Measurements from ENCODE around the gene COL6A2.

DNA sequence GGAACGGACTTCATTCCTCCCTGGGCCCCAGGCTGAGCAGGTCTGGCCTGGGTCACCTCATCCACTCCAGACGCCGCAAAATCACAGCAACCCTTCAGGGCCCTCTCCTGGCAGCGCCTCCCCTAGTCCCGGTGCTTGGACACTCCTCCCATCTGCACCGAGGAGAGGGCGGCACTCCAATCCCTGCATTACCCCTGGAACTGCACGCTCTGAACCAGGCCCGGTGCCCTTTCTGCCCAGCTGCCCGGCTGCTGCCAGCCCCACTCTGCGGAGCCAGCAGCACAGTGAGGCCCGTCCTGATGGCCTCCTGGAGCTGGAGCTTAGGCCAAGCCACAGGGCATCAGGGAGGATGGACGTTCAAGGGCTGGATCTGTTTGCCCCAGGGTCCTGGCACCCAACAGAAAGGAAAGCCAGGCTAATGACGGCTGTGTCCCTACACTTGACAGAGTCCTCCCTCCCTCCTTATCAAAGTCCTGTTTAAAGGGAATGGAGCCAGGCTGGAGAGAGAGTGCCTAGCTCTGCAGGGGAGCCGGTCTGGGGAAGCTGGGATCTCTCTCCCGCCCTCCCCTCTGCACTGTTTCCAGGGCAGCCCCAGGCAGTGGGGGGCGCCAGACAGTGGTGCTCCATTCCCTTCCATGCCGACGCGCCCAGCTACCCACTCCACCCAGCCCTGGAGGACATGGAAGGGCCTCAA, 12.7 kb downstream of the COL6A2 start:
- TF ChIP-seq, protein P1, sequence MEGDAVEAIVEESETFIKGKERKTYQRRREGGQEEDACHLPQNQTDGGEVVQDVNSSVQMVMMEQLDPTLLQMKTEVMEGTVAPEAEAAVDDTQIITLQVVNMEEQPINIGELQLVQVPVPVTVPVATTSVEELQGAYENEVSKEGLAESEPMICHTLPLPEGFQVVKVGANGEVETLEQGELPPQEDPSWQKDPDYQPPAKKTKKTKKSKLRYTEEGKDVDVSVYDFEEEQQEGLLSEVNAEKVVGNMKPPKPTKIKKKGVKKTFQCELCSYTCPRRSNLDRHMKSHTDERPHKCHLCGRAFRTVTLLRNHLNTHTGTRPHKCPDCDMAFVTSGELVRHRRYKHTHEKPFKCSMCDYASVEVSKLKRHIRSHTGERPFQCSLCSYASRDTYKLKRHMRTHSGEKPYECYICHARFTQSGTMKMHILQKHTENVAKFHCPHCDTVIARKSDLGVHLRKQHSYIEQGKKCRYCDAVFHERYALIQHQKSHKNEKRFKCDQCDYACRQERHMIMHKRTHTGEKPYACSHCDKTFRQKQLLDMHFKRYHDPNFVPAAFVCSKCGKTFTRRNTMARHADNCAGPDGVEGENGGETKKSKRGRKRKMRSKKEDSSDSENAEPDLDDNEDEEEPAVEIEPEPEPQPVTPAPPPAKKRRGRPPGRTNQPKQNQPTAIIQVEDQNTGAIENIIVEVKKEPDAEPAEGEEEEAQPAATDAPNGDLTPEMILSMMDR (IDR thresholded peaks at IDR 0.05) = peak in 1 of 4 experiments; percentile 21
- TF ChIP-seq POLR2A (IDR thresholded peaks at IDR 0.05) (no peak), POLR2AphosphoS5 (IDR thresholded peaks at IDR 0.05) (no peak)

Data from prostate gland (tissue), 2 donors.